ENCODE data around the gene SYT2. TPM values are rescaled to one million over a fixed set of nuclear protein-coding genes. Genes with fewer than 3 reads are reported as not detected.

Gene SYT2
- total RNA-seq, 1 experiment from 2014 or later, result 0.69 TPM

GRCh38 chr1:202590126-202590525, 120.1 kb downstream of the SYT2 start:
- no peaks in the 10 kb centered on the region for H3K36me3 ChIP-seq (ENCODE audit: insufficient read depth, low read length, poor library complexity, severe bottlenecking)
- BruUV-seq (replicated peaks), result no TSS peak
- no peaks in the 10 kb centered on the region for H3K9me3 ChIP-seq (ENCODE audit: low read depth, low read length, poor library complexity, severe bottlenecking)
- H3K4me1 ChIP-seq (ENCODE audit: insufficient read depth, low read length, poor library complexity, severe bottlenecking), result peaks cover 20% of the 10 kb centered on the region
- TF ChIP-seq, protein P1, sequence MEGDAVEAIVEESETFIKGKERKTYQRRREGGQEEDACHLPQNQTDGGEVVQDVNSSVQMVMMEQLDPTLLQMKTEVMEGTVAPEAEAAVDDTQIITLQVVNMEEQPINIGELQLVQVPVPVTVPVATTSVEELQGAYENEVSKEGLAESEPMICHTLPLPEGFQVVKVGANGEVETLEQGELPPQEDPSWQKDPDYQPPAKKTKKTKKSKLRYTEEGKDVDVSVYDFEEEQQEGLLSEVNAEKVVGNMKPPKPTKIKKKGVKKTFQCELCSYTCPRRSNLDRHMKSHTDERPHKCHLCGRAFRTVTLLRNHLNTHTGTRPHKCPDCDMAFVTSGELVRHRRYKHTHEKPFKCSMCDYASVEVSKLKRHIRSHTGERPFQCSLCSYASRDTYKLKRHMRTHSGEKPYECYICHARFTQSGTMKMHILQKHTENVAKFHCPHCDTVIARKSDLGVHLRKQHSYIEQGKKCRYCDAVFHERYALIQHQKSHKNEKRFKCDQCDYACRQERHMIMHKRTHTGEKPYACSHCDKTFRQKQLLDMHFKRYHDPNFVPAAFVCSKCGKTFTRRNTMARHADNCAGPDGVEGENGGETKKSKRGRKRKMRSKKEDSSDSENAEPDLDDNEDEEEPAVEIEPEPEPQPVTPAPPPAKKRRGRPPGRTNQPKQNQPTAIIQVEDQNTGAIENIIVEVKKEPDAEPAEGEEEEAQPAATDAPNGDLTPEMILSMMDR (conservative IDR thresholded peaks at IDR 0.05; ENCODE audit: low read depth, low read length), result no peak
- POLR2A ChIA-PET (ENCODE audit: low non-redundant PET), result interaction anchor here (0.6 kb wide), 1 partner anchor 12 kb away, joined by 3 read pairs; no protein-coding TSS in a partner anchor
- H3K4me3 ChIP-seq (ENCODE audit: low read depth, low read length, poor library complexity, severe bottlenecking), result no peak overlapping the region
- CTCF ChIA-PET, result interaction anchor here (0.7 kb wide), 1 partner anchor 8 kb away, joined by 3 read pairs; no protein-coding TSS in a partner anchor
- DNase-seq (ENCODE audit: low spot score), result no peak
- no peaks in the 10 kb centered on the region for H3K27me3 ChIP-seq (replicated peaks; ENCODE audit: insufficient read depth, low read depth, low read length, poor library complexity)
- intact Hi-C loops (cut with micrococcal nuclease; ENCODE audit: unreplicated experiment), result no loop called here
- no peak overlapping the region for H3K27ac ChIP-seq (ENCODE audit: low read depth, low read length, poor library complexity, severe bottlenecking)

DNA sequence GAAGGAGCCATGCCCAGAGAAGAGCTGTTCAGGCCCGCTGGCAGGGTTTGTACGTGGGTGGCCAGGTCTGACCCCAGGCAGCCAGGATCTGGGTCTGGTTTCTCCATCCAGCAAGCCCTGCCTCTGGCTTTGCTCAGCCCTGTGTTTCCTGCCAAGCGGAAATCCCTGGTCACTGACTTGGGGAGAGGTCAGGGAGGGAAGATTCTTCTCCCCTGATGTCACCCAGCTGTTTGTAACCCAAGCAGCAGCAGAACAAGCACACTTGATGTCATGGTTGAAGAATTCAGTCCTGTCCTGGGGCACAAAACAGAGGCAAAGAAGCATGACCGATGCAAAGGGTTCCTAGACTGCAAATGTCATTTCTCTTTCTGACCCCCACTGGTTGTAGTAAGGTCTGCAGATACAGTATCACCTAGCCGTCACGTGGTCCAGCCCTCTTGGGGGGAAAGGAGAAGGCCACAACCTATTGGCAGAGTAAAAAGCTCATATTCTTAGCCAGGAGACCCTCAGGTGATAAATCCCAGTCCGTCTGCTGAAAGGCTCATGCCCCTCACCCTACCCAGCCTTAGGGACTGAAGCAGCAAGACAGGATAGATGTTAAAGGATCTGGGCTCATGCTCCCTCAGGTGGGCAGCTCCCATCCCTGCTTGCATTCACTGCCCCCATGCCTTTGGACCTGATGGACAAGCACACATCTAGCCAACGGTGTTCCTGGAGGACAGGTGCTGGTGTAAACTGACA, 120.9 kb downstream of the SYT2 start:
- no peak for DNase-seq (ENCODE audit: low spot score)
- Histone ChIP-seq H3K36me3 (ENCODE audit: insufficient read depth, low read length, poor library complexity, severe bottlenecking) (no peaks in the 10 kb centered on the region), H3K27ac (ENCODE audit: low read depth, low read length, poor library complexity, severe bottlenecking) (no peak overlapping the region), H3K9me3 (ENCODE audit: low read depth, low read length, poor library complexity, severe bottlenecking) (no peaks in the 10 kb centered on the region), H3K4me3 (ENCODE audit: low read depth, low read length, poor library complexity, severe bottlenecking) (no peak overlapping the region), H3K4me1 (ENCODE audit: insufficient read depth, low read length, poor library complexity, severe bottlenecking) (peaks cover 20% of the 10 kb centered on the region), H3K27me3 (replicated peaks; ENCODE audit: insufficient read depth, low read depth, low read length, poor library complexity) (no peaks in the 10 kb centered on the region)
- ChIA-PET CTCF (interaction anchor here (0.5 kb wide), 1 partner anchor 610 kb away, joined by 4 read pairs; no protein-coding TSS in a partner anchor), POLR2A (ENCODE audit: low non-redundant PET) (no interaction called here)
- no TSS peak for BruUV-seq (replicated peaks)
- intact Hi-C loops (cut with micrococcal nuclease; ENCODE audit: unreplicated experiment), result no loop called here
- TF ChIP-seq EZH2 (IDR thresholded peaks at IDR 0.05; ENCODE audit: borderline replicate concordance, low read depth, low read length, poor library complexity, severe bottlenecking), result no peak
- TF ChIP-seq, protein P1 (conservative IDR thresholded peaks at IDR 0.05; ENCODE audit: low read depth, low read length), result no peak

DNA sequence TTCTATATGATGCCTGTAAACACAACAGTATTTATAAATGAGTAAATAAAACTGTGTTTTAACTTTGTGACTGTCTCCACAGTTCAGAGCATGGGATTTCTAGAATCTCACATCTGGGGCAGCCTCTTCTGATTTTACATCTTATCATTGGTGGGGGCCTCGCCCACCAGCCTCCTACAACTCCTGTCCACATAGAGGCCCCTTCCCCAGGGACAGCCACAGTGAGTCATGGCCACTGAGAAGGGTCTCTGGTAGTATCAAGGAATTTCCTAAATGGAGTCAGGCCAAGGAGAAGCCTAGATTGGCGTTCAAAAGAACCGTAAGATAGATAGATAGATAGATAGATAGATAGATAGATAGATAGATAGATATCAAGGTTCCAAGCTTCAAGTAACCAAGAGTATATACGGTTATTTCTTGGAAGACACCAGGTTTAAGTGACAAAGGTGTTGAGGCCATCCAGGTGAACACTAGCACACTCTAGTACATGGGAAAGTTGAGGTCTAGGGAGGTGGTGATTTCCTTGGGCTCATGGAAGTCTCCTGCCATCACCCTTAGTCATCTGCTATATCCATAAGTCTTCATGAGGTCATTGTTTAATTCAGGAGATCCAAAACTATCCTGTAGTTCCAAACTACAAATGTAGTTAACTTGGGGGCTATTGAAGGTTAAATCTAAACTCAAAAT, 121.6 kb downstream of the SYT2 start:
- H3K9me3 ChIP-seq (ENCODE audit: low read depth, low read length, poor library complexity, severe bottlenecking), result no peaks in the 10 kb centered on the region
- no peak for TF ChIP-seq EZH2 (IDR thresholded peaks at IDR 0.05; ENCODE audit: borderline replicate concordance, low read depth, low read length, poor library complexity, severe bottlenecking)
- TF ChIP-seq, protein P1 (conservative IDR thresholded peaks at IDR 0.05; ENCODE audit: low read depth, low read length), result no peak
- POLR2A ChIA-PET (ENCODE audit: low non-redundant PET), result no interaction called here
- no peak overlapping the region for H3K4me3 ChIP-seq (ENCODE audit: low read depth, low read length, poor library complexity, severe bottlenecking)
- H3K27ac ChIP-seq (ENCODE audit: low read depth, low read length, poor library complexity, severe bottlenecking), result no peak overlapping the region
- H3K4me1 ChIP-seq (ENCODE audit: insufficient read depth, low read length, poor library complexity, severe bottlenecking), result peaks cover 20% of the 10 kb centered on the region
- intact Hi-C loops (cut with micrococcal nuclease; ENCODE audit: unreplicated experiment), result no loop called here
- no peaks in the 10 kb centered on the region for H3K36me3 ChIP-seq (ENCODE audit: insufficient read depth, low read length, poor library complexity, severe bottlenecking)
- DNase-seq (ENCODE audit: low spot score), result no peak
- CTCF ChIA-PET, result interaction anchor here (0.5 kb wide), 1 partner anchor 610 kb away, joined by 4 read pairs; no protein-coding TSS in a partner anchor
- H3K27me3 ChIP-seq (replicated peaks; ENCODE audit: insufficient read depth, low read depth, low read length, poor library complexity), result no peaks in the 10 kb centered on the region
- no TSS peak for BruUV-seq (replicated peaks)

All from A673 (cell line).